ENCODE data around the gene GRID1.

Gene GRID1

GRCh38 chr10:86315549-86315942 lies 51.0 kb downstream of the GRID1 start:
- H3K9ac ChIP-seq (ENCODE audit: low read length): no peak overlapping the region
- DNase-seq (ENCODE audit: low read depth): no peak
- no peak overlapping the region for H3K4me3 ChIP-seq (ENCODE audit: low read length)
- H3K4me1 ChIP-seq (ENCODE audit: control insufficient read depth, insufficient read depth, low read length): no peaks in the 10 kb centered on the region
- H3K27me3 ChIP-seq (replicated peaks; ENCODE audit: control insufficient read depth, insufficient read depth, low read length): peaks cover 12% of the 10 kb centered on the region
- H3K36me3 ChIP-seq (ENCODE audit: control insufficient read depth, insufficient read depth, low read length, severe bottlenecking): no peaks in the 10 kb centered on the region
- no peaks in the 10 kb centered on the region for H3K9me3 ChIP-seq (ENCODE audit: control insufficient read depth, low read length)

GRCh38 chr10:86314616-86315548 lies 51.7 kb downstream of the GRID1 start:
- DNase-seq (ENCODE audit: low read depth): no peak
- Histone ChIP-seq H3K4me3 (ENCODE audit: low read length) (no peak overlapping the region), H3K4me1 (ENCODE audit: control insufficient read depth, insufficient read depth, low read length) (no peaks in the 10 kb centered on the region), H3K9me3 (ENCODE audit: control insufficient read depth, low read length) (no peaks in the 10 kb centered on the region), H3K9ac (ENCODE audit: low read length) (no peak overlapping the region), H3K27me3 (replicated peaks; ENCODE audit: control insufficient read depth, insufficient read depth, low read length) (peaks cover 9% of the 10 kb centered on the region), H3K36me3 (ENCODE audit: control insufficient read depth, insufficient read depth, low read length, severe bottlenecking) (no peaks in the 10 kb centered on the region)

- Histone ChIP-seq H3K9ac (ENCODE audit: low read length) (no peak overlapping the region), H3K9me3 (ENCODE audit: control insufficient read depth, low read length) (no peaks in the 10 kb centered on the region), H3K4me3 (ENCODE audit: low read length) (no peak overlapping the region), H3K4me1 (ENCODE audit: control insufficient read depth, insufficient read depth, low read length) (no peaks in the 10 kb centered on the region), H3K36me3 (ENCODE audit: control insufficient read depth, insufficient read depth, low read length, severe bottlenecking) (no peaks in the 10 kb centered on the region), H3K27me3 (replicated peaks; ENCODE audit: control insufficient read depth, insufficient read depth, low read length) (peaks cover 3% of the 10 kb centered on the region)
- DNase-seq (ENCODE audit: low read depth): no peak
Measured at GRCh38 chr10:86313621-86314041, 53.0 kb downstream of the GRID1 start.

- no peak for DNase-seq (ENCODE audit: low read depth)
- H3K4me1 ChIP-seq (ENCODE audit: control insufficient read depth, insufficient read depth, low read length): no peaks in the 10 kb centered on the region
- no peak overlapping the region for H3K4me3 ChIP-seq (ENCODE audit: low read length)
- H3K27me3 ChIP-seq (replicated peaks; ENCODE audit: control insufficient read depth, insufficient read depth, low read length): no peaks in the 10 kb centered on the region
- H3K36me3 ChIP-seq (ENCODE audit: control insufficient read depth, insufficient read depth, low read length, severe bottlenecking): no peaks in the 10 kb centered on the region
- H3K9me3 ChIP-seq (ENCODE audit: control insufficient read depth, low read length): no peaks in the 10 kb centered on the region
- no peak overlapping the region for H3K9ac ChIP-seq (ENCODE audit: low read length)
Measured at GRCh38 chr10:86312701-86313270, 53.8 kb downstream of the GRID1 start.

GRCh38 chr10:86311906-86312305 lies 54.7 kb downstream of the GRID1 start:
- no peak for DNase-seq (ENCODE audit: low read depth)
- Histone ChIP-seq H3K9ac (ENCODE audit: low read length) (no peak overlapping the region), H3K4me1 (ENCODE audit: control insufficient read depth, insufficient read depth, low read length) (no peaks in the 10 kb centered on the region), H3K9me3 (ENCODE audit: control insufficient read depth, low read length) (no peaks in the 10 kb centered on the region), H3K4me3 (ENCODE audit: low read length) (no peak overlapping the region), H3K27me3 (replicated peaks; ENCODE audit: control insufficient read depth, insufficient read depth, low read length) (no peaks in the 10 kb centered on the region), H3K36me3 (ENCODE audit: control insufficient read depth, insufficient read depth, low read length, severe bottlenecking) (no peaks in the 10 kb centered on the region)

- no peaks in the 10 kb centered on the region for H3K36me3 ChIP-seq (ENCODE audit: control insufficient read depth, insufficient read depth, low read length, severe bottlenecking)
- no peaks in the 10 kb centered on the region for H3K27me3 ChIP-seq (replicated peaks; ENCODE audit: control insufficient read depth, insufficient read depth, low read length)
- no peak for DNase-seq (ENCODE audit: low read depth)
- no peak overlapping the region for H3K9ac ChIP-seq (ENCODE audit: low read length)
- no peaks in the 10 kb centered on the region for H3K4me1 ChIP-seq (ENCODE audit: control insufficient read depth, insufficient read depth, low read length)
- no peak overlapping the region for H3K4me3 ChIP-seq (ENCODE audit: low read length)
- H3K9me3 ChIP-seq (ENCODE audit: control insufficient read depth, low read length): no peaks in the 10 kb centered on the region
Measured at GRCh38 chr10:86311190-86311589, 55.4 kb downstream of the GRID1 start.

GRCh38 chr10:86310702-86311101 lies 55.9 kb downstream of the GRID1 start:
- Histone ChIP-seq H3K4me1 (ENCODE audit: control insufficient read depth, insufficient read depth, low read length) (no peaks in the 10 kb centered on the region), H3K4me3 (ENCODE audit: low read length) (no peak overlapping the region), H3K36me3 (ENCODE audit: control insufficient read depth, insufficient read depth, low read length, severe bottlenecking) (no peaks in the 10 kb centered on the region), H3K27me3 (replicated peaks; ENCODE audit: control insufficient read depth, insufficient read depth, low read length) (no peaks in the 10 kb centered on the region), H3K9me3 (ENCODE audit: control insufficient read depth, low read length) (no peaks in the 10 kb centered on the region), H3K9ac (ENCODE audit: low read length) (no peak overlapping the region)
- DNase-seq (ENCODE audit: low read depth): no peak

GRCh38 chr10:86310291-86310690 lies 56.3 kb downstream of the GRID1 start:
- H3K36me3 ChIP-seq (ENCODE audit: control insufficient read depth, insufficient read depth, low read length, severe bottlenecking): no peaks in the 10 kb centered on the region
- H3K4me3 ChIP-seq (ENCODE audit: low read length): no peak overlapping the region
- DNase-seq (ENCODE audit: low read depth): no peak
- no peak overlapping the region for H3K9ac ChIP-seq (ENCODE audit: low read length)
- no peaks in the 10 kb centered on the region for H3K4me1 ChIP-seq (ENCODE audit: control insufficient read depth, insufficient read depth, low read length)
- no peaks in the 10 kb centered on the region for H3K9me3 ChIP-seq (ENCODE audit: control insufficient read depth, low read length)
- H3K27me3 ChIP-seq (replicated peaks; ENCODE audit: control insufficient read depth, insufficient read depth, low read length): no peaks in the 10 kb centered on the region

GRCh38 chr10:86308056-86308455 lies 58.5 kb downstream of the GRID1 start:
- Histone ChIP-seq H3K27me3 (replicated peaks; ENCODE audit: control insufficient read depth, insufficient read depth, low read length) (no peaks in the 10 kb centered on the region), H3K36me3 (ENCODE audit: control insufficient read depth, insufficient read depth, low read length, severe bottlenecking) (no peaks in the 10 kb centered on the region), H3K9ac (ENCODE audit: low read length) (no peak overlapping the region), H3K4me1 (ENCODE audit: control insufficient read depth, insufficient read depth, low read length) (no peaks in the 10 kb centered on the region), H3K4me3 (ENCODE audit: low read length) (no peak overlapping the region), H3K9me3 (ENCODE audit: control insufficient read depth, low read length) (no peaks in the 10 kb centered on the region)
- DNase-seq (ENCODE audit: low read depth): no peak

GRCh38 chr10:86306628-86307278 lies 59.8 kb downstream of the GRID1 start:
- Histone ChIP-seq H3K27me3 (replicated peaks; ENCODE audit: control insufficient read depth, insufficient read depth, low read length) (no peaks in the 10 kb centered on the region), H3K36me3 (ENCODE audit: control insufficient read depth, insufficient read depth, low read length, severe bottlenecking) (no peaks in the 10 kb centered on the region), H3K9ac (ENCODE audit: low read length) (no peak overlapping the region), H3K4me3 (ENCODE audit: low read length) (no peak overlapping the region), H3K4me1 (ENCODE audit: control insufficient read depth, insufficient read depth, low read length) (no peaks in the 10 kb centered on the region), H3K9me3 (ENCODE audit: control insufficient read depth, low read length) (no peaks in the 10 kb centered on the region)
- peak; percentile 28 for DNase-seq (ENCODE audit: low read depth)

- H3K27me3 ChIP-seq (replicated peaks; ENCODE audit: control insufficient read depth, insufficient read depth, low read length): no peaks in the 10 kb centered on the region
- no peaks in the 10 kb centered on the region for H3K9me3 ChIP-seq (ENCODE audit: control insufficient read depth, low read length)
- no peak overlapping the region for H3K9ac ChIP-seq (ENCODE audit: low read length)
- DNase-seq (ENCODE audit: low read depth): no peak
- no peaks in the 10 kb centered on the region for H3K36me3 ChIP-seq (ENCODE audit: control insufficient read depth, insufficient read depth, low read length, severe bottlenecking)
- no peaks in the 10 kb centered on the region for H3K4me1 ChIP-seq (ENCODE audit: control insufficient read depth, insufficient read depth, low read length)
- no peak overlapping the region for H3K4me3 ChIP-seq (ENCODE audit: low read length)
Measured at GRCh38 chr10:86305521-86305920, 61.1 kb downstream of the GRID1 start.
